ENCODE measurements around the gene PIN4. TPM values are rescaled to one million over a fixed set of nuclear protein-coding genes. Genes with fewer than 3 reads are reported as not detected.
A peak's percentile ranks its signal among the peaks of the same experiment; 100 is the strongest.
"Not testable (repeated sequence)": the region's sequence is repeated elsewhere in the genome, so short reads cannot be mapped to it uniquely, and the experiment has no call there.

Gene PIN4
- total RNA-seq, 2 experiments from 2014 or later, result 2.3 to 3.2 TPM

GRCh38 chrX:72145181-72145580 lies 36.4 kb upstream of the PIN4 start:
- DNase-seq (no peak), ATAC-seq (no peak)
- ChIA-PET CTCF (interaction anchor here (1.0 kb wide), 1 partner anchor 18 kb away, joined by 3 read pairs; no protein-coding TSS in a partner anchor), POLR2A (no interaction called here)
- Mint-ChIP-seq H3K27ac (no peak overlapping the region), H3K27me3 (peaks cover 4% of the 10 kb centered on the region), H3K4me3 (no peak overlapping the region), H3K4me1 (peaks cover 26% of the 10 kb centered on the region), H3K36me3 (ENCODE audit: low read depth) (no peaks in the 10 kb centered on the region), H3K9me3 (ENCODE audit: low read depth) (no peaks in the 10 kb centered on the region)
- intact Hi-C loops (cut with DNase I, micrococcal nuclease), result no loop called here

- ChIA-PET POLR2A (no interaction called here), CTCF (no interaction called here)
- Mint-ChIP-seq H3K4me3 (no peak overlapping the region), H3K27ac (no peak overlapping the region), H3K36me3 (ENCODE audit: low read depth) (no peaks in the 10 kb centered on the region), H3K9me3 (ENCODE audit: low read depth) (no peaks in the 10 kb centered on the region), H3K27me3 (no peaks in the 10 kb centered on the region), H3K4me1 (peaks cover 18% of the 10 kb centered on the region)
- ATAC-seq (no peak), DNase-seq (no peak)
- intact Hi-C loops (cut with DNase I, micrococcal nuclease), result no loop called here
Observed at GRCh38 chrX:72146527-72146926, 35.0 kb upstream of the PIN4 start.

GRCh38 chrX:72158773-72159172 lies 22.8 kb upstream of the PIN4 start:
- ChIA-PET POLR2A (no interaction called here), CTCF (no interaction called here)
- Mint-ChIP-seq H3K9me3 (ENCODE audit: low read depth) (no peaks in the 10 kb centered on the region), H3K36me3 (ENCODE audit: low read depth) (no peaks in the 10 kb centered on the region), H3K4me1 (no peaks in the 10 kb centered on the region), H3K27ac (no peak overlapping the region), H3K4me3 (no peak overlapping the region), H3K27me3 (no peaks in the 10 kb centered on the region)
- intact Hi-C loops (cut with DNase I, micrococcal nuclease), result no loop called here
- no peak for ATAC-seq
- DNase-seq, result no peak

- CTCF ChIA-PET, result no interaction called here
Observed at GRCh38 chrX:72159769-72160168, 21.8 kb upstream of the PIN4 start.

GRCh38 chrX:72165551-72165950 lies 16.0 kb upstream of the PIN4 start:
- intact Hi-C loops (cut with DNase I, micrococcal nuclease), result no loop called here
- Mint-ChIP-seq H3K9me3 (ENCODE audit: low read depth) (no peaks in the 10 kb centered on the region), H3K27ac (no peak overlapping the region), H3K4me1 (peaks cover 10% of the 10 kb centered on the region), H3K4me3 (no peak overlapping the region), H3K27me3 (no peaks in the 10 kb centered on the region), H3K36me3 (ENCODE audit: low read depth) (no peaks in the 10 kb centered on the region)
- no peak for ATAC-seq
- ChIA-PET POLR2A (no interaction called here), CTCF (no interaction called here)
- DNase-seq, result no peak

More at GRCh38 chrX:72159769-72160168, 21.8 kb upstream of the PIN4 start:
- H3K4me1 Mint-ChIP-seq, result no peaks in the 10 kb centered on the region
- H3K4me3 Mint-ChIP-seq, result no peak overlapping the region
- no peaks in the 10 kb centered on the region for H3K36me3 Mint-ChIP-seq (ENCODE audit: low read depth)
- POLR2A ChIA-PET, result no interaction called here
- no peak for DNase-seq
- intact Hi-C loops (cut with DNase I, micrococcal nuclease), result no loop called here
- H3K27ac Mint-ChIP-seq, result no peak overlapping the region
- no peak for ATAC-seq
- no peaks in the 10 kb centered on the region for H3K27me3 Mint-ChIP-seq
- H3K9me3 Mint-ChIP-seq (ENCODE audit: low read depth), result no peaks in the 10 kb centered on the region

- Mint-ChIP-seq H3K4me1 (peaks cover 10% of the 10 kb centered on the region), H3K27ac (peak overlapping the region; percentile 76), H3K36me3 (ENCODE audit: low read depth) (no peaks in the 10 kb centered on the region), H3K9me3 (ENCODE audit: low read depth) (no peaks in the 10 kb centered on the region), H3K4me3 (peak overlapping the region; percentile 50), H3K27me3 (no peaks in the 10 kb centered on the region)
- ChIA-PET POLR2A (no interaction called here), CTCF (no interaction called here)
- DNase-seq (peak; percentile 43), ATAC-seq (peak; percentile 94)
- intact Hi-C loops (cut with DNase I, micrococcal nuclease), result loop anchor here in 1 of 2 experiments (1.0 kb wide), 1 partner anchor 12 kb away; the partner anchor contains the start of gene PIN4
Observed at GRCh38 chrX:72169008-72169728, 12.4 kb upstream of the PIN4 start.

GRCh38 chrX:72176289-72176688 lies 5.3 kb upstream of the PIN4 start:
- POLR2A ChIA-PET; CTCF ChIA-PET; H3K36me3 Mint-ChIP-seq (ENCODE audit: low read depth); DNase-seq; H3K27ac Mint-ChIP-seq; H3K27me3 Mint-ChIP-seq; intact Hi-C loops (cut with DNase I, micrococcal nuclease); H3K4me3 Mint-ChIP-seq; ATAC-seq; H3K9me3 Mint-ChIP-seq (ENCODE audit: low read depth): not testable (repeated sequence)
- H3K4me1 Mint-ChIP-seq, result peaks cover 10% of the 10 kb centered on the region

GRCh38 chrX:72176981-72177380 lies 4.6 kb upstream of the PIN4 start:
- H3K27me3 Mint-ChIP-seq, result no peaks in the 10 kb centered on the region
- DNase-seq (no peak), ATAC-seq (no peak)
- no peaks in the 10 kb centered on the region for H3K36me3 Mint-ChIP-seq (ENCODE audit: low read depth)
- no peaks in the 10 kb centered on the region for H3K9me3 Mint-ChIP-seq (ENCODE audit: low read depth)
- intact Hi-C loops (cut with DNase I, micrococcal nuclease), result no loop called here
- ChIA-PET CTCF (no interaction called here), POLR2A (no interaction called here)
- H3K4me3 Mint-ChIP-seq, result no peak overlapping the region
- no peak overlapping the region for H3K27ac Mint-ChIP-seq
- H3K4me1 Mint-ChIP-seq, result peaks cover 10% of the 10 kb centered on the region

- intact Hi-C loops (cut with DNase I, micrococcal nuclease), result loop anchor here (2.0 to 5.0 kb wide), 3 partner anchors 57 to 392 kb away; partner anchors contain the start of genes ERCC6L (in 1 of the 2), HDAC8 (in 1 of the 2) and RPS4X (in 1 of the 2)
- CTCF ChIA-PET, result interaction anchor here (0.6 to 1.9 kb wide), 4 partner anchors 58 to 162 kb away, joined by 3 to 10 read pairs (median 4); partner anchors contain the start of genes ERCC6L and RPS4X
- H3K9me3 Mint-ChIP-seq (ENCODE audit: low read depth), result no peaks in the 10 kb centered on the region
- no peak overlapping the region for H3K4me3 Mint-ChIP-seq
- H3K36me3 Mint-ChIP-seq (ENCODE audit: low read depth), result peaks cover 4% of the 10 kb centered on the region
- POLR2A ChIA-PET, result interaction anchor here (0.6 to 1.6 kb wide), 2 partner anchors 96 to 1062 kb away, joined by 6 to 8 read pairs; partner anchors contain the start of genes MED12 and RPS4X
- DNase-seq (no peak), ATAC-seq (no peak)
- H3K27ac Mint-ChIP-seq, result peak overlapping the region; percentile 69
- peaks cover 15% of the 10 kb centered on the region for H3K4me1 Mint-ChIP-seq
- H3K27me3 Mint-ChIP-seq, result no peaks in the 10 kb centered on the region
Observed at GRCh38 chrX:72180539-72180938, 1.0 kb upstream of the PIN4 start.

GRCh38 chrX:72182924-72183323 lies 1.4 kb downstream of the PIN4 start:
- H3K27ac Mint-ChIP-seq, result no peak overlapping the region
- DNase-seq (no peak), ATAC-seq (no peak)
- H3K36me3 Mint-ChIP-seq (ENCODE audit: low read depth), result peaks cover 8% of the 10 kb centered on the region
- CTCF ChIA-PET, result no interaction called here
- H3K9me3 Mint-ChIP-seq (ENCODE audit: low read depth), result no peaks in the 10 kb centered on the region
- no peak overlapping the region for H3K4me3 Mint-ChIP-seq
- intact Hi-C loops (cut with DNase I, micrococcal nuclease), result loop anchor here (5.0 kb wide), 2 partner anchors 54 to 389 kb away; partner anchors contain the start of genes ERCC6L (in 1 of the 2) and HDAC8 (in 1 of the 2)
- POLR2A ChIA-PET, result no interaction called here
- H3K4me1 Mint-ChIP-seq, result peaks cover 16% of the 10 kb centered on the region
- no peaks in the 10 kb centered on the region for H3K27me3 Mint-ChIP-seq

- Mint-ChIP-seq H3K9me3 (ENCODE audit: low read depth) (no peaks in the 10 kb centered on the region), H3K27ac (no peak overlapping the region), H3K27me3 (no peaks in the 10 kb centered on the region), H3K4me1 (no peaks in the 10 kb centered on the region), H3K36me3 (ENCODE audit: low read depth) (peaks cover 16% of the 10 kb centered on the region), H3K4me3 (no peak overlapping the region)
- ChIA-PET CTCF (no interaction called here), POLR2A (no interaction called here)
- ATAC-seq, result no peak
- intact Hi-C loops (cut with DNase I, micrococcal nuclease), result no loop called here
- no peak for DNase-seq
Observed at GRCh38 chrX:72201836-72202536, 20.4 kb downstream of the PIN4 start.

Data from activated CD4-positive, alpha-beta T cell treated with anti-CD3 and anti-CD28 coated beads for 36 hours (primary cell).